NCI-H1105 (cell line): ENCODE results near the gene MAP6.

Experiments
- DNase-seq: peaks from one replicate; lab custom pipeline; 2025; lab: John Stamatoyannopoulos, UW

MAP6 gene

GRCh38 chr11:75548595-75549272 is 120.1 kb downstream of the MAP6 start:
- DNase-seq, result no peak

DNA sequence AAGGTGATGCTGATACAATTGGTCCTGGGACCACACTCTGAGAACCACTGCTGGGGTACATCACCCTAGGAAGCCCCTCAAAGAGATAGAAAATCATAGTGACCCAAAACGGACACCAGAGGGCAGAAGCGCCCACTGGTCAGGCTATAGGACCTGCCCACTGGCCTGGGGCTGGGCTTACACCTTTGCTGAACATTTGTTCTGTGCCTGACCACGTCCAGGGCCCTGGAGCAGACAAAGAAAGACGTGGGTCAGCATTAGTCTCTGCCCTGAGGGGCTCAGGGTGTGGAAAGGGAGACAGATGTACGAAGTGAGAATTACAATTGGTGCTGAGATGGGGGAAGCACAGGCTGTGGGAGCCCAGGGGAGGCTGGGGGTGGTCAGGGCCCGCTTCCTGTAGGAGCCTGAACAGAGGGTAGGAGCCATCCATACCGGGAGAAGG is 121.2 kb downstream of the MAP6 start:
- peak; percentile 28 for DNase-seq

DNA sequence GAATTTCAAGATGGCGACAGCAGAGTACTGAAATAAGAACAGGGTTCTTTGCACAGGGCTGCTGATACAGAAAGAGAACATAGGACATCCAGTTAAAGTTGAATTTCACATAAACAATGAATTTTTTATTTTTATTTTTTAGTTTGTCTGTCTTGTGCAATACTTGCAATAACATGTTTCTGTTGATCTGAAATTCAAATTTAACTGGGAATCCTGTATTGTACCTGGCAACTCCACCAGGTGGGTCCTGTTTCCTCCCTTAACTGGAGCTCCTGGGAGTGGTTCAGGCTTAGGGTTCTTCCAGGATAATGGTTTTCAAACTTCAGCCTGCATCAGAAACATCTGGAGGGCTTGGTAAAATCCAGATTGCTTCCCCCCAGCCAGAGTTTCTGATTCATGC is 121.7 kb downstream of the MAP6 start:
- no peak for DNase-seq

DNA sequence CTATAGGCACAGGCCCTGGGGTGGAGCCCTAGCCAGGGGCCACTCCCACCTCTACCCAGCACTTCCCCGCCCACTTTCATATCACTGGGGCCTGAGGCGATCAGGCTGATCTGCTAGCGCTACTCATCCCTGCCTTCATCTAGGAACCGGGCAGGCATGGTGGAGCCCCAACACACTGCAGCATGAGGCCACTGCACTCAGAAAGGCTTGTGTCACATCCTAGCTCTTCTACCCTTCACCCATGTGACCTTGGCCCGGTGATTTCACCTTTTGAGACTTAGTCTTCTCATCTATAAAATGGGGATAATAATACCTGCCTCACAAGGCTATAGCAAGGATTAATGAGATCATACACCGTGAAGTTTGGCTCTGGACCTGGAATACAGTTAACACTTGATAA is 125.0 kb downstream of the MAP6 start:
- no peak for DNase-seq

DNA sequence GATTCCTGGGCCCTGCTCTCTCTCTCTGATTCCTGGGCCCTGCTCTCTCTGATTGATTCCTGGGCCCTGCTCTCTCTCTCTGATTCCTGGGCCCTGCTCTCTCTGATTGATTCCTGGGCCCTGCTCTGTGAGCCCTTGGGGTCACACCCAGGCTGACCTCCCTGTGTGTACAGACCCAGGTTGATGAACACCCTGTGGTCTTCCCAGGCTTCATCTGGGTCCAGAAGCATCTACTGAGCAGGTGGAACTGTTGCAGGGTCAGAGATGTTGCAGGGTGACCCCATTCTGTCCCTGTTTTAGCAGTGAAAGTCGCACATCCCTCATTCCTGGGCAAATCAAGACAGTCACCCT is 126.8 kb downstream of the MAP6 start:
- DNase-seq, result no peak

DNA sequence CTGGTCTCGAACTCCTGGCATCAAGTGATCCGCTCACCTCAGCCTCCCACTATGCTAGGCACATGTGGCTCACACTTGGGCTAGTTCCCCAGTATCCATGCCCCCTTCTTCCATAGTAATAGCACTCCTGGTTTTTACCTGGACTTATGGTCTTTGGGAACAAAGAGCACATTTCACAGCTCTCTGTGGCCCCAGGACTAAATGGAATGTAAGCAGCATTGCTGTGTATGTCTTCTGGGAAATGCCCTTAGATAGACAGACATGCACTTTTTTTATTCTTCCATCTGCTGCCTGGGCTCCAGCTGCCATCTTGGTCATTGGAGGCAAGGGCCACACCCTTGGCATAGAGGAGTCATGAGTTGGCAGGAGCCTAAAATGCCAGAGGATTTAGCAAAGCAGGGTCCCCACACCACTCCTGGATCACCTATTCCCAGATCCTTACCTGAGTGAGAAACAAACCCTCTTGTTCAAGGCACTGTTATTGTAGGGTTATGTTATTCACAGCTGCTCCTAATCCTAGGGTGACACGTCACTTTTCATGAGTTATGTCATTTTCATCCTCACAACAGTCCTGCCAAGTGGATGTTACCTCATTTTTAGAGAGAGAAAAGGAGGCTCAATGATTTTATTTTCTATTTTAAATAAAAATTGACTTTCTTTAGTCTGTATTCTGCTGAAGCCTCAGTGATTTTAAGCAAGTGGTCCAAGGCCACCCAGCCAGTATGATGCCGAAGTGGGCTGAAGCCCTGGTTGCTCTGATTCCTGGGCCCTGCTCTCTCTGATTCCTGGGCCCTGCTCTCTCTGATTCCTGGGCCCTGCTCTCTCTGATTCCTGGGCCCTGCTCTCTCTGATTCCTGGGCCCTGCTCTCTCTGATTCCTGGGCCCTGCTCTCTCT is 127.4 kb downstream of the MAP6 start:
- DNase-seq, result no peak

DNA sequence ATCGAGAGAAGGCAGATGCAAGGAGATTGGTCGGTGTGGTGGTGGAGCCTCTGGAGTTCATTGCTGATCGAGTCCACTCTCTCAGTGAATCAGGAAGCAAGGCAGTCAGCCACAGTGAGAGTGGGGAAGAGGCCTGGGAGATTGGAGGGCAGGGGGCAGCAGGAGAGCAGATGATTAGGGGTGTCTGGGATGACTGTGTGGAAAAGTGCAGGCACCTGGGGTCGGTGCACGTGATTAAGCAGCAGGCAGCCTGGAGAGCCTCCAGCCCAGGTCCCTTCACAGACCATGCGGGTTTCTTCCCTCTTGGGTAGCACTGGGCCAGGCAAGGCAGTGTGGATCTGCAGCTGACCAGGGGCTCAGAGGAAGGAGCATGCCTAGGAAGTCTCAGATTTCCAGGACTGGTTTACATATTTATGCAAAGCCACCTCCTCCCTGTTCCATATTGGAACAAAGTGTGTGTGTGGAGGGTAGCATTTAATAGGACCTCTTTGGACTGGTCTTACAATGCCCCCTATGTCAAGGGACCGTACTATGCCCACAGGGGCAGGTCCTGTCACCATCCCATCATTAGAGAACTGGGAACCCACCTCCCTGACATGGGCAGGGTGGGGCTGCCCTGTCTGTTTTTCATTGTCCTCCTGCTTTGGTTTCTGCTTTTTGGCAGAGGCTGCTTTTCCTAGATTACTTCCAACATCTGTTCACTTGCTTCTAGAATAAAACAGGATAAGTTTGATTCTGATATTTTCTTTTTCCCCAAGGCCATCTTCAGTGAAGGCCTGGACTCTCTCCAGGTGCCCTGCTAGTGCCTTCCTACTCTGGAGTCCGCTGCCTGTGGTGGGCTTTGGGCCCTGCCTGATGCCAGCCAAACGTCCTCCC is 129.1 kb downstream of the MAP6 start:
- no peak for DNase-seq

GRCh38 chr11:75538150-75538942 is 130.5 kb downstream of the MAP6 start:
- no peak for DNase-seq

DNA sequence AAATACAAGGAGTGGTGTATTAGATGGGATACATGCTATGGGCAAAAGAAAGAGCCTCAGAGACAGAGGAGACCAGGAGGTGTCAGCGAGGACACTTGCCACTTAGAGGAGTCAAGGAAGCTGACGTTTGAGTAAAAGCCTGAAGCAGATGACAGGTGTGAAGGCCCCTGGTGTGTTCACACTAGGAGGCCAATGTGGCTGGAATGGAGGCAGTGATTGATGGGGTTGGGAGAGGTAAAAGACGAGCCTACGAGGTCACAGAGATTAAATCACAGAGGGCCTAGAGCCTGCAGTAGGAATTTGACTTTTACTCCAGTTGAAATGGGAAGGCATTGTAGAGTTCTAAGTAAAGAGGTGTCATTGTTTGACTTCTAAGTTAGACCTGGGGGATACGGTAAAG is 131.1 kb downstream of the MAP6 start:
- no peak for DNase-seq
